ENCODE data around the gene NXT1. TPM values are rescaled to one million over a fixed set of nuclear protein-coding genes. Genes with fewer than 3 reads are reported as not detected.

Gene NXT1
- total and polyA plus RNA-seq, 11 donors = 4.2 to 20.1 (median 9.1) TPM

DNA sequence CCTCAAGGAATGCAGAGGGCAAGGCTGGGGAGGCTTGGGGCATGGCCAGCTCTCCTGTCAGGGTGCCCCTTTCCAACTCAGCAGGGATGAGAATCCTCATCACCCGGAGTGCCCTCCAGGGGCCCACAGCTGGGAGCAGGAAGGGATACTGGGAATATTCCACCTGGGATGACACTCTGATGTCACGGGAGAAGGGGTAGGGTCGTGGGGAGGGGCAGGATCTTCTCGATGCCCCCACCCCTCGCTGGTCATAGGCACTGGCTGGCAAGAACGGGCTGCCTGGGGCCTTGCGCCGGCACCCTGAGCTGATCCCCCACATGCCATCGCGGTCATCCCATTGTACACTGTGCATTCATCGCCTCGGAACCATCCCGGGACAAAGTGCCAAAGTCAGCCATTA, 10.6 kb upstream of the NXT1 start:
- no peaks in the 10 kb centered on the region for H3K27me3 ChIP-seq
- TF ChIP-seq, protein P1, sequence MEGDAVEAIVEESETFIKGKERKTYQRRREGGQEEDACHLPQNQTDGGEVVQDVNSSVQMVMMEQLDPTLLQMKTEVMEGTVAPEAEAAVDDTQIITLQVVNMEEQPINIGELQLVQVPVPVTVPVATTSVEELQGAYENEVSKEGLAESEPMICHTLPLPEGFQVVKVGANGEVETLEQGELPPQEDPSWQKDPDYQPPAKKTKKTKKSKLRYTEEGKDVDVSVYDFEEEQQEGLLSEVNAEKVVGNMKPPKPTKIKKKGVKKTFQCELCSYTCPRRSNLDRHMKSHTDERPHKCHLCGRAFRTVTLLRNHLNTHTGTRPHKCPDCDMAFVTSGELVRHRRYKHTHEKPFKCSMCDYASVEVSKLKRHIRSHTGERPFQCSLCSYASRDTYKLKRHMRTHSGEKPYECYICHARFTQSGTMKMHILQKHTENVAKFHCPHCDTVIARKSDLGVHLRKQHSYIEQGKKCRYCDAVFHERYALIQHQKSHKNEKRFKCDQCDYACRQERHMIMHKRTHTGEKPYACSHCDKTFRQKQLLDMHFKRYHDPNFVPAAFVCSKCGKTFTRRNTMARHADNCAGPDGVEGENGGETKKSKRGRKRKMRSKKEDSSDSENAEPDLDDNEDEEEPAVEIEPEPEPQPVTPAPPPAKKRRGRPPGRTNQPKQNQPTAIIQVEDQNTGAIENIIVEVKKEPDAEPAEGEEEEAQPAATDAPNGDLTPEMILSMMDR (IDR thresholded peaks at IDR 0.05) = no peak
- TF ChIP-seq POLR2A (IDR thresholded peaks at IDR 0.05) = no peak
- intact Hi-C loops (cut with DNase I) = loop anchor here (1.0 to 10.0 kb wide), 22 partner anchors 93 to 1005 kb away; partner anchors contain the start of genes THBD (in 2 of the 10) and CST9 (in 1 of the 10)
- DNase-seq (no peak), ATAC-seq (peak in 2 of 4 donors; percentile 6 to 29)
- H3K36me3 ChIP-seq = no peaks in the 10 kb centered on the region
- H3K27ac ChIP-seq = no peak overlapping the region
- H3K9me3 ChIP-seq = no peaks in the 10 kb centered on the region
- peaks cover 0 to 5% (median 1%) of the 10 kb centered on the region in 12 donors for H3K4me1 ChIP-seq
- WGBS, 4 donors = 73 to 80% (median 78%) methylated on average over 3 to 13 of the region's 13 CpGs
- no peak overlapping the region for H3K4me3 ChIP-seq

DNA sequence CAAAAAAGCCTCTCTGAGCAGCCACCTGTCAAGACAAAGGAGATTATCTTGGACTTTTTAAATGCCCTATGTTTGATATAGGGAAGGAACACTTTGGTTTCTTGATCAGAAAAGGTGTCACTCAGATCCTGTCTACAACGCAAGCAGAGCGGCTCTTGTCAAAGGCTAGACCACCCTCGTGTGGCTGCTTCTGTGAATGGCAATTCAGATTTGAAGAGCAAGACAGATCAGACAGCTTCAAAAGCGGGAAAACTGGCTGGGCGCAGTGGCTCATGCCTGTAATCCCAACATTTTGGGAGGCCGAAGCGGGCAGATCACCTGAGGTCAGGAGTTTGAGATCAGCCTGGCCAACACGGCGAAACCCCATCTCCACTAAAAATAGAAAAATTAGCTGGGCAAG, 10.1 kb upstream of the NXT1 start:
- Histone ChIP-seq H3K4me1 (peaks cover 0 to 5% (median 1%) of the 10 kb centered on the region in 12 donors), H3K9me3 (no peaks in the 10 kb centered on the region), H3K27ac (no peak overlapping the region), H3K27me3 (no peaks in the 10 kb centered on the region), H3K4me3 (no peak overlapping the region), H3K36me3 (no peaks in the 10 kb centered on the region)
- WGBS, 4 donors = 22 to 32% (median 27%) methylated on average over 9 of the region's 9 CpGs
- intact Hi-C loops (cut with DNase I) = loop anchor here (1.0 to 10.0 kb wide), 19 partner anchors 93 to 1006 kb away; partner anchors contain the start of genes CST9 (in 1 of the 10) and THBD (in 1 of the 10)
- peak; percentile 60 to 74 (median 72) for DNase-seq
- peak in 3 of 4 donors; percentile 84 to 89 (median 87) for ATAC-seq
- TF ChIP-seq, protein P1 (IDR thresholded peaks at IDR 0.05) = peak; percentile 52 to 86 (median 77)
- TF ChIP-seq POLR2A (IDR thresholded peaks at IDR 0.05) = no peak

DNA sequence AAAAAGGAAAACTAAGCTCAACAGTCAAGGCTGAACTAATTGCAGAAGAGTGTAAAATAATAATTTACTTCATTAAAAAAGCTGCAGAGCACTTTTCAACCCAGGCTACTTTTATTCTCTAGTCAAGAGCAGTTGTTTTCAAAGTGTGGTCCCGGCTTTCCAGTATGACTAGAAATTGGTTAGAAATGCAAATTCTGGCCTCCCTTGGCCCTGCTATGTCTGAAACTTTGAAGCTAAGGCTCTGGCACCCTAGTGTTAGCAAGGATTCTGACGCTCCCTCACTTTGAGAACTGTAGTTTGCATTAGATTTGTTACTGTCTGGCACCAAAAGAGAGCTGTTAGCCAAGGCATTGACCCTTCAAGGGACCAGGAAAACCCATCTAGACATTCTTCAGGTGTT, 9.5 kb upstream of the NXT1 start:
- no peak for TF ChIP-seq POLR2A (IDR thresholded peaks at IDR 0.05)
- TF ChIP-seq, protein P1 (IDR thresholded peaks at IDR 0.05) = no peak
- Histone ChIP-seq H3K9me3 (no peaks in the 10 kb centered on the region), H3K4me1 (peaks cover 0 to 5% (median 1%) of the 10 kb centered on the region in 12 donors), H3K27me3 (no peaks in the 10 kb centered on the region), H3K36me3 (no peaks in the 10 kb centered on the region), H3K4me3 (no peak overlapping the region), H3K27ac (no peak overlapping the region)
- DNase-seq (no peak), ATAC-seq (no peak)
- intact Hi-C loops (cut with DNase I) = loop anchor here (2.0 to 10.0 kb wide), 18 partner anchors 94 to 1006 kb away; partner anchors contain the start of genes CST9 (in 1 of the 10) and THBD (in 1 of the 10)
- WGBS, 4 donors = 67 to 85% (median 76%) methylated on average over 2 of the region's 2 CpGs

DNA sequence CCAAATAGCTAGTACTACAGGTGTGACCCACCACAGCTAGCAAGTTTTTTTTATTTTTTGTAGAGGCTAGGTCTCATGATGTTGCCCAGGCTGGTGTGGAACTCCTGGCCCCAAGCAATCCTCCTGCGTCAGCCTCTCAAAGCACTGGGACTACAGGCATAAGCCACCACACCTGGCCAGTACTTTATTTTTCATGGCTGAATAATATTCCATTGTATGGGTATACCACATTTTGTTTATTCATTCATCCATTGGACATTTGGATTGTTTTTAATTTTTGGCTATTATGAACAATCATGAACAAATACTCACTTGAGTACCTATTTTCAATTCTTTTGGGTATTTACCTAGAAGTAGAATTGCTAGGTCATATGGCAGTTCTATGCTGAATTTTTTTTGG, 7.0 kb upstream of the NXT1 start:
- peaks cover 0 to 5% (median 0%) of the 10 kb centered on the region in 12 donors for H3K4me1 ChIP-seq
- no peak overlapping the region for H3K4me3 ChIP-seq
- H3K27ac ChIP-seq = no peak overlapping the region
- no peaks in the 10 kb centered on the region for H3K36me3 ChIP-seq
- no peak for DNase-seq
- no peaks in the 10 kb centered on the region for H3K27me3 ChIP-seq
- no peak for ATAC-seq
- TF ChIP-seq, protein P1 (IDR thresholded peaks at IDR 0.05) = no peak
- no peak for TF ChIP-seq POLR2A (IDR thresholded peaks at IDR 0.05)
- H3K9me3 ChIP-seq = no peaks in the 10 kb centered on the region
- WGBS, 4 donors = 100% methylated on average over 1 of the region's 1 CpG
- intact Hi-C loops (cut with DNase I) = loop anchor here (2.0 to 10.0 kb wide), 17 partner anchors 96 to 1009 kb away; partner anchors contain the start of genes CST9 (in 1 of the 10) and THBD (in 1 of the 10)

All from heart left ventricle (tissue), 16 donors.